Neural progenitor cell (in vitro differentiated cells): ENCODE data around the gene PDIA6. TPM values are rescaled to one million over a fixed set of nuclear protein-coding genes. Genes with fewer than 3 reads are reported as not detected.

Experiments used
- DNase-seq: peaks from one replicate; pipeline ENCODE4 v3.0.0-alpha.2; 2016; ENCODE audit warnings: low spot score
- H2AFZ ChIP-seq: fragments of 200-600 bp; sonication (generic); replicated peaks from 2 replicates; pipeline ENCODE4 v1.6.1; 2016; ENCODE audit warnings: antibody characterized with exemption
- H3F3A ChIP-seq: fragments of 200-600 bp; sonication (generic); 2 replicates; pipeline ENCODE4 v1.6.1; 2016; ENCODE audit warnings: antibody characterized with exemption, low read depth
- H3K27ac ChIP-seq: fragments of 200-600 bp; sonication (generic); 2 replicates; pipeline ENCODE4 v1.5.1; 2016; ENCODE audit warnings: mild to moderate bottlenecking
- H3K27me3 ChIP-seq: fragments of 200-600 bp; sonication (generic); 2 replicates; pipeline ENCODE4 v1.6.1; 2016; ENCODE audit warnings: mild to moderate bottlenecking, moderate library complexity
- H3K36me3 ChIP-seq: fragments of 200-600 bp; sonication (generic); 2 replicates; pipeline ENCODE4 v1.5.1; 2016
- H3K4me1 ChIP-seq: fragments of 200-600 bp; sonication (generic); 2 replicates; pipeline ENCODE4 v1.6.1; 2016; ENCODE audit warnings: mixed run types
- H3K4me2 ChIP-seq: fragments of 200-600 bp; sonication (generic); 2 replicates; pipeline ENCODE4 v1.6.1; 2016
- H3K4me3 ChIP-seq: fragments of 200-600 bp; sonication (generic); 2 replicates; pipeline ENCODE4 v1.5.1; 2016
- H3K79me2 ChIP-seq: fragments of 200-600 bp; sonication (generic); 2 replicates; pipeline ENCODE4 v1.6.1; 2016; ENCODE audit warnings: low read depth
- H3K9ac ChIP-seq: fragments of 200-600 bp; sonication (generic); 2 replicates; pipeline ENCODE4 v1.6.1; 2016
- H3K9me3 ChIP-seq: fragments of 200-600 bp; sonication (generic); 2 replicates; pipeline ENCODE4 v1.5.1; 2016; ENCODE audit warnings: low read depth
- H4K20me1 ChIP-seq: fragments of 200-600 bp; sonication (generic); 2 replicates; pipeline ENCODE4 v1.6.1; 2016; ENCODE audit warnings: low read depth
- H3K27ac Mint-ChIP-seq: 3 replicates; pipeline ENCODE4 v1.8.0; 2021; ENCODE audit warnings: mixed read lengths
- H3K27me3 Mint-ChIP-seq: 2 replicates; pipeline ENCODE4 v1.8.0; 2022; ENCODE audit warnings: low read depth, mild to moderate bottlenecking, inconsistent platforms, moderate library complexity, mixed read lengths; ENCODE audit not compliant: insufficient read depth
- H3K36me3 Mint-ChIP-seq: 3 replicates; pipeline ENCODE4 v1.8.0; 2021; ENCODE audit warnings: mixed read lengths
- H3K4me1 Mint-ChIP-seq: 3 replicates; pipeline ENCODE4 v1.8.0; 2021; ENCODE audit warnings: mixed read lengths
- H3K4me3 Mint-ChIP-seq: 3 replicates; pipeline ENCODE4 v1.8.0; 2021; ENCODE audit warnings: mild to moderate bottlenecking, moderate library complexity, mixed read lengths
- H3K9me3 Mint-ChIP-seq: 3 replicates; pipeline ENCODE4 v1.8.0; 2020; ENCODE audit warnings: mixed read lengths
- CTCF ChIP-seq: fragments of 200-600 bp; sonication (generic); IDR thresholded peaks from 2 replicates; pipeline ENCODE4 v1.5.1; 2017; ENCODE audit warnings: antibody characterized with exemption, mild to moderate bottlenecking
- EZH2 ChIP-seq: fragments of 200-600 bp; sonication (generic); IDR thresholded peaks from 2 replicates; pipeline ENCODE4 v1.6.1; 2017; ENCODE audit warnings: antibody characterized with exemption, mild to moderate bottlenecking, moderate library complexity
- EZH2phosphoT487 ChIP-seq: fragments of 200-600 bp; sonication (generic); IDR thresholded peaks from 2 replicates; pipeline ENCODE4 v1.6.1; 2017; ENCODE audit warnings: antibody characterized with exemption
- total RNA-seq: library from RNA; depleted of rRNA; stranded (reverse); fragments of >200 nt; gene quantifications from 2 replicates; pipeline ENCODE4 v1.2.3, GENCODE V29; 2015; ENCODE audit warnings: low replicate concordance

PDIA6 gene
- total RNA-seq, 1 donor from 2014 or later, result 381 TPM

GRCh38 chr2:10835052-10835970 lies 22.7 kb upstream of the PDIA6 start:
- Histone ChIP-seq H4K20me1 (no peaks in the 10 kb centered on the region), H3K4me3 (no peak overlapping the region), H3K79me2 (no peaks in the 10 kb centered on the region), H3F3A (no peaks in the 10 kb centered on the region), H3K27ac (no peak overlapping the region), H2AFZ (no peak overlapping the region), H3K4me2 (no peak overlapping the region), H3K27me3 (peaks cover 38% of the 10 kb centered on the region), H3K36me3 (no peaks in the 10 kb centered on the region), H3K9ac (no peak overlapping the region), H3K9me3 (no peaks in the 10 kb centered on the region), H3K4me1 (no peaks in the 10 kb centered on the region)
- H3K27ac Mint-ChIP-seq, result no peak overlapping the region
- H3K4me3 Mint-ChIP-seq, result no peak overlapping the region
- peaks cover 18% of the 10 kb centered on the region for H3K27me3 Mint-ChIP-seq
- H3K4me1 Mint-ChIP-seq, result peaks cover 32% of the 10 kb centered on the region
- peak; percentile 85 for DNase-seq
- peaks cover 3% of the 10 kb centered on the region for H3K36me3 Mint-ChIP-seq
- TF ChIP-seq EZH2 (no peak), CTCF (peak; percentile 93)
- H3K9me3 Mint-ChIP-seq, result peaks cover 8% of the 10 kb centered on the region

- Mint-ChIP-seq H3K4me3 (no peak overlapping the region), H3K27ac (no peak overlapping the region), H3K27me3 (peaks cover 16% of the 10 kb centered on the region), H3K36me3 (no peaks in the 10 kb centered on the region), H3K4me1 (peaks cover 32% of the 10 kb centered on the region), H3K9me3 (peaks cover 3% of the 10 kb centered on the region)
- no peak for DNase-seq
- no peak for TF ChIP-seq EZH2
- no peaks in the 10 kb centered on the region for H3K9me3 ChIP-seq
- H2AFZ ChIP-seq, result no peak overlapping the region
- peaks cover 38% of the 10 kb centered on the region for H3K27me3 ChIP-seq
- no peak overlapping the region for H3K4me3 ChIP-seq
- no peaks in the 10 kb centered on the region for H4K20me1 ChIP-seq
- no peaks in the 10 kb centered on the region for H3K36me3 ChIP-seq
- H3K4me2 ChIP-seq, result no peak overlapping the region
- no peaks in the 10 kb centered on the region for H3K4me1 ChIP-seq
- H3K79me2 ChIP-seq, result no peaks in the 10 kb centered on the region
- no peak overlapping the region for H3K9ac ChIP-seq
- no peak overlapping the region for H3K27ac ChIP-seq
- H3F3A ChIP-seq, result no peaks in the 10 kb centered on the region
Observed at GRCh38 chr2:10834068-10834655, 21.6 kb upstream of the PDIA6 start.

GRCh38 chr2:10833021-10833420 lies 20.4 kb upstream of the PDIA6 start:
- no peak overlapping the region for H3K9ac ChIP-seq
- no peak overlapping the region for H3K4me3 Mint-ChIP-seq
- H3K4me1 Mint-ChIP-seq, result peaks cover 32% of the 10 kb centered on the region
- H3K27ac ChIP-seq, result no peak overlapping the region
- H3K79me2 ChIP-seq, result no peaks in the 10 kb centered on the region
- peaks cover 22% of the 10 kb centered on the region for H3K27me3 Mint-ChIP-seq
- H3F3A ChIP-seq, result no peaks in the 10 kb centered on the region
- peaks cover 38% of the 10 kb centered on the region for H3K27me3 ChIP-seq
- no peaks in the 10 kb centered on the region for H3K9me3 ChIP-seq
- H3K4me1 ChIP-seq, result no peaks in the 10 kb centered on the region
- TF ChIP-seq EZH2phosphoT487, result no peak
- no peaks in the 10 kb centered on the region for H3K36me3 ChIP-seq
- H3K36me3 Mint-ChIP-seq, result no peaks in the 10 kb centered on the region
- no peak overlapping the region for H2AFZ ChIP-seq
- peak overlapping the region; percentile 73 for H3K4me2 ChIP-seq
- H4K20me1 ChIP-seq, result no peaks in the 10 kb centered on the region
- peaks cover 3% of the 10 kb centered on the region for H3K9me3 Mint-ChIP-seq
- H3K27ac Mint-ChIP-seq, result no peak overlapping the region
- no peak overlapping the region for H3K4me3 ChIP-seq
- DNase-seq, result no peak

GRCh38 chr2:10832203-10832936 lies 19.8 kb upstream of the PDIA6 start:
- Mint-ChIP-seq H3K27ac (peak overlapping the region; percentile 46), H3K4me1 (peaks cover 30% of the 10 kb centered on the region), H3K27me3 (peaks cover 25% of the 10 kb centered on the region), H3K36me3 (no peaks in the 10 kb centered on the region), H3K9me3 (no peaks in the 10 kb centered on the region), H3K4me3 (peak overlapping the region; percentile 77)
- Histone ChIP-seq H4K20me1 (no peaks in the 10 kb centered on the region), H3K4me2 (peak overlapping the region; percentile 73), H3K36me3 (no peaks in the 10 kb centered on the region), H2AFZ (peak overlapping the region; percentile 84), H3K27me3 (peaks cover 38% of the 10 kb centered on the region), H3K4me3 (peak overlapping the region; percentile 43), H3F3A (no peaks in the 10 kb centered on the region), H3K4me1 (no peaks in the 10 kb centered on the region), H3K79me2 (no peaks in the 10 kb centered on the region), H3K9ac (no peak overlapping the region), H3K9me3 (no peaks in the 10 kb centered on the region), H3K27ac (no peak overlapping the region)
- DNase-seq, result peak; percentile 89
- TF ChIP-seq EZH2, result peak; percentile 33
- TF ChIP-seq CTCF, result peak; percentile 99
- TF ChIP-seq EZH2phosphoT487, result no peak
